OCI-LY1 (cell line): ENCODE measurements around the gene CCNDBP1.

Experiments
- H2AFZ ChIP-seq: fragments of 200-600 bp; sonication (generic), shearing (Covaris generic); 2 replicates; pipeline ENCODE4 v1.6.0; 2014; ENCODE audit warnings: antibody characterized with exemption, mild to moderate bottlenecking, low read length
- H3F3A ChIP-seq: fragments of 200-600 bp; sonication (generic), shearing (Covaris generic); 2 replicates; pipeline ENCODE4 v1.6.0; 2014; ENCODE audit warnings: mild to moderate bottlenecking, antibody characterized with exemption, low read length, moderate library complexity; ENCODE audit not compliant: insufficient read depth
- H3K27ac ChIP-seq: fragments of 200-600 bp; sonication (generic); 2 replicates; pipeline ENCODE4 v1.5.1; 2014; ENCODE audit warnings: low read length, mixed run types, mild to moderate bottlenecking, low read depth; ENCODE audit not compliant: poor library complexity, severe bottlenecking
- H3K27me3 ChIP-seq: fragments of 200-600 bp; sonication (generic); 2 replicates; pipeline ENCODE4 v1.6.0; 2014; ENCODE audit warnings: antibody characterized with exemption, mild to moderate bottlenecking, low read length, moderate library complexity; ENCODE audit not compliant: insufficient read depth
- H3K36me3 ChIP-seq: fragments of 200-600 bp; sonication (generic); 2 replicates; pipeline ENCODE4 v1.6.1; 2014; ENCODE audit warnings: mild to moderate bottlenecking, antibody characterized with exemption, low read length, moderate library complexity, mixed read lengths; ENCODE audit not compliant: insufficient read depth
- H3K4me1 ChIP-seq: fragments of 200-600 bp; sonication (generic); 2 replicates; pipeline ENCODE4 v1.5.1; 2014; ENCODE audit warnings: mild to moderate bottlenecking, low read length, moderate library complexity; ENCODE audit not compliant: insufficient read depth, severe bottlenecking
- H3K4me2 ChIP-seq: fragments of 200-600 bp; sonication (generic), shearing (Covaris generic); 2 replicates; pipeline ENCODE4 v1.6.1; 2014; ENCODE audit warnings: low read length
- H3K4me3 ChIP-seq: fragments of 200-600 bp; sonication (generic); 2 replicates; pipeline ENCODE4 v1.5.1; 2014; ENCODE audit warnings: low read length, low read depth, mild to moderate bottlenecking, mixed read lengths; ENCODE audit not compliant: poor library complexity, severe bottlenecking
- H3K79me2 ChIP-seq: fragments of 200-600 bp; shearing (Covaris generic); 2 replicates; pipeline ENCODE4 v1.6.1; 2016; ENCODE audit warnings: mixed run types, low read length, mixed read lengths; ENCODE audit not compliant: insufficient read depth
- H3K9ac ChIP-seq: fragments of 200-600 bp; sonication (generic), shearing (Covaris generic); 2 replicates; pipeline ENCODE4 v1.6.1; 2014; ENCODE audit warnings: mild to moderate bottlenecking, low read length, mixed read lengths
- H3K9me2 ChIP-seq: fragments of 200-600 bp; sonication (generic), shearing (Covaris generic); 2 replicates; pipeline ENCODE4 v1.6.1; 2014; ENCODE audit warnings: low read depth, mild to moderate bottlenecking, low read length, mixed read lengths
- H3K9me3 ChIP-seq: fragments of 200-600 bp; shearing (Covaris generic); 2 replicates; pipeline ENCODE4 v1.6.1; 2014; ENCODE audit warnings: low read length, mixed read lengths
- H4K20me1 ChIP-seq: fragments of 200-600 bp; sonication (generic), shearing (Covaris generic); 2 replicates; pipeline ENCODE4 v1.6.0; 2016; ENCODE audit warnings: mild to moderate bottlenecking, low read length; ENCODE audit not compliant: insufficient read depth
- EZH2 ChIP-seq: fragments of 200-600 bp; sonication (generic), shearing (Covaris generic); IDR thresholded peaks from 2 replicates; pipeline ENCODE4 v1.8.0; 2017; ENCODE audit warnings: borderline replicate concordance, mixed run types, mild to moderate bottlenecking, antibody characterized with exemption, low read length, moderate library complexity, mixed read lengths
- TF ChIP-seq, protein P1 (sequence below): fragments of 200-600 bp; sonication (generic), shearing (Covaris generic); IDR thresholded peaks from 2 replicates; pipeline ENCODE4 v1.5.1; 2017; ENCODE audit warnings: mild to moderate bottlenecking, antibody characterized with exemption, low read length, moderate library complexity, mixed read lengths

Gene CCNDBP1

DNA sequence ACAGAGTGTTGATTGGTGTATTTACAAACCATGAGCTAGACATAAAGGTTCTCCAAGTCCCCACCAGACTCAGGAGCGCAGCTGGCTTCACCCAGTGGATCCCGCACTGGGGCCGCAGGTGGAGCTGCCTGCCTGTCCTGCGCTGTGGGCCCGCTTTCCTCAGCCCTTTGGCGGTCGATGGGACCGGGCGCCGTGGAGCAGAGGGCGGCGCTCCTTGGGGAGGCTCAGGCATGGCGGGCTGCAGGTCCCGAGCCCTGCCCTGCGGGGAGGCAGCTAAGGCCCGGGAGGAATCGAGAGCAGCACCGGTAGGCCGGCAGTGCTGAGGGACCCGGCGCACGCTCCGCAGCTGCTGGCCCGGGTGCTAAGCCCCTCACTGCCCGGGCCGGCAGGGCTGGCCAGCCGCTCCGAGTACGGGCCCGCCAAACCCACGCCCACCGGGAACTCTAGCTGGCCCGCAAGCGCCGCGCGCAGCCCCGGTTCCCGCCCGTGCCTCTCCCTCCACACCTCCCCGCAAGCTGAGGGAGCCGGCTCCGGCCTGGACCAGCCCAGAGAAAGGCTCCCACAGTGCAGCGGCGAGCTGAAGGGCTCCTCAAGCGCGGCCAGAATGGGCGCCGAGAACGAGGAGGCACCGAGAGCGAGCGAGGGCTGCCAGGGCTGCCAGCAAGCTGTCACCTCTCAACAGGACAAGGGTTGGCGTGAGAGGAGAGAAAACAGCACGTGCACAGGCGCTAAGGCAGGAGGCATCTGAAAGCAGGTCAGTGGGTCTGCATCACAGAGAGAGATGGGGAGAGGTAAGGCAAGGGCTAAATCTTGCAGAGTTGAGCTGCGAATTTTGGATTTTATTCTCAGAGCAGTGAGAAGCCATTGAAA, 41.5 kb downstream of the CCNDBP1 start:
- Histone ChIP-seq H3K27me3 (no peaks in the 10 kb centered on the region), H2AFZ (no peak overlapping the region), H3K4me3 (no peak overlapping the region), H3K9ac (no peak overlapping the region), H3K9me2 (no peaks in the 10 kb centered on the region), H3K4me2 (no peak overlapping the region), H3F3A (no peaks in the 10 kb centered on the region), H3K4me1 (no peaks in the 10 kb centered on the region), H3K9me3 (no peaks in the 10 kb centered on the region), H3K27ac (no peak overlapping the region), H4K20me1 (no peaks in the 10 kb centered on the region), H3K36me3 (no peaks in the 10 kb centered on the region), H3K79me2 (no peaks in the 10 kb centered on the region)
- TF ChIP-seq, protein P1, sequence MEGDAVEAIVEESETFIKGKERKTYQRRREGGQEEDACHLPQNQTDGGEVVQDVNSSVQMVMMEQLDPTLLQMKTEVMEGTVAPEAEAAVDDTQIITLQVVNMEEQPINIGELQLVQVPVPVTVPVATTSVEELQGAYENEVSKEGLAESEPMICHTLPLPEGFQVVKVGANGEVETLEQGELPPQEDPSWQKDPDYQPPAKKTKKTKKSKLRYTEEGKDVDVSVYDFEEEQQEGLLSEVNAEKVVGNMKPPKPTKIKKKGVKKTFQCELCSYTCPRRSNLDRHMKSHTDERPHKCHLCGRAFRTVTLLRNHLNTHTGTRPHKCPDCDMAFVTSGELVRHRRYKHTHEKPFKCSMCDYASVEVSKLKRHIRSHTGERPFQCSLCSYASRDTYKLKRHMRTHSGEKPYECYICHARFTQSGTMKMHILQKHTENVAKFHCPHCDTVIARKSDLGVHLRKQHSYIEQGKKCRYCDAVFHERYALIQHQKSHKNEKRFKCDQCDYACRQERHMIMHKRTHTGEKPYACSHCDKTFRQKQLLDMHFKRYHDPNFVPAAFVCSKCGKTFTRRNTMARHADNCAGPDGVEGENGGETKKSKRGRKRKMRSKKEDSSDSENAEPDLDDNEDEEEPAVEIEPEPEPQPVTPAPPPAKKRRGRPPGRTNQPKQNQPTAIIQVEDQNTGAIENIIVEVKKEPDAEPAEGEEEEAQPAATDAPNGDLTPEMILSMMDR, result no peak
- no peak for TF ChIP-seq EZH2

DNA sequence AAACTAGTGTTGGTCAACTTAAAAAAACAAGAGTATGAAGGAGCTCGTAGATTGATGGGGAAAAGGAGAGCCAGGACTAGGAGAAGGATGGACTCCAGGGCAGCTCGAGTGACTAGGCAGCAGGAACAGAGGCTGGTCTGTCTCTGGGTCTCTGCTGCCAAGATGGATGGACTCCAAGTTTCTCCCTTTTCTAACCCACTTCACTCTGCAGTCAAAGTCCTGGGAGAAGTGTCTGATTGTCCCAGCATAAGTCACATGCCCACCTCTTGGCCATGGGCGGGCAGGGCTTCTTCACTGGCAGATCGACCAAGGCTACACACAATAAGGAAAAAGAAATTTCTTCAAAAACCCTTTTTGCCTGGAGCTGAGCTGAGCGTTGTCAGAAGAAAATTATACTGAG, 44.8 kb downstream of the CCNDBP1 start:
- Histone ChIP-seq H3K9ac (no peak overlapping the region), H3K4me2 (no peak overlapping the region), H3K4me1 (no peaks in the 10 kb centered on the region), H3K9me3 (no peaks in the 10 kb centered on the region), H3K36me3 (no peaks in the 10 kb centered on the region), H3K79me2 (no peaks in the 10 kb centered on the region), H4K20me1 (no peaks in the 10 kb centered on the region), H3K4me3 (no peak overlapping the region), H2AFZ (no peak overlapping the region), H3K27me3 (no peaks in the 10 kb centered on the region), H3F3A (no peaks in the 10 kb centered on the region), H3K9me2 (no peaks in the 10 kb centered on the region), H3K27ac (no peak overlapping the region)
- TF ChIP-seq EZH2, result no peak
- TF ChIP-seq, protein P1, result no peak

DNA sequence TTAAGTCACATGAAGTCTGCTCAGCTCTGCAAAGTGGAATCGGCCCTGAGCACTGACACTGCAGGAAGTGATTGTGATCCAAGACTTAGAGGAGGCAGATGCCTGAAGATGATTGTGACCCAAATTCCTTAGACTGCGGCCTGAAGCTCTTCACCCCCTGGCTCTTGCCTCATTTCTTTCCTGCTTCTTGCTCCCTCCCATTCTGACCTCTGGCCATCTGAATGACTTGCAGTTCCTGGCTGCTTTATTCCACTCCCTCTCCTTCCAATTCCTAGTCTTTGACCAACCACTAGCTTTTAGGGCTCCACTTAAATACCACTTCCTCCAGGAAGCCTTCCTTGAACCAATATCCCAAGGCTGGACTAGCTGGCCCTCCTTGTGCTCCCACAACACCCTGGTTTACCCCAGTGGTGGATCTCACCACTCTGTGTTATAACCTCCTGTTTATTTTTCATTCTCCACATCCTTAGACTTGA, 45.5 kb downstream of the CCNDBP1 start:
- no peak for TF ChIP-seq EZH2
- TF ChIP-seq, protein P1, result no peak
- H3K9ac ChIP-seq, result no peak overlapping the region
- no peaks in the 10 kb centered on the region for H3K36me3 ChIP-seq
- no peaks in the 10 kb centered on the region for H3F3A ChIP-seq
- no peaks in the 10 kb centered on the region for H3K79me2 ChIP-seq
- no peak overlapping the region for H3K4me2 ChIP-seq
- no peaks in the 10 kb centered on the region for H3K9me2 ChIP-seq
- no peak overlapping the region for H3K4me3 ChIP-seq
- H3K9me3 ChIP-seq, result no peaks in the 10 kb centered on the region
- H3K27me3 ChIP-seq, result no peaks in the 10 kb centered on the region
- H2AFZ ChIP-seq, result no peak overlapping the region
- H3K4me1 ChIP-seq, result no peaks in the 10 kb centered on the region
- H4K20me1 ChIP-seq, result no peaks in the 10 kb centered on the region
- no peak overlapping the region for H3K27ac ChIP-seq
